Measurements from ENCODE around the gene HIVEP3.

DNA sequence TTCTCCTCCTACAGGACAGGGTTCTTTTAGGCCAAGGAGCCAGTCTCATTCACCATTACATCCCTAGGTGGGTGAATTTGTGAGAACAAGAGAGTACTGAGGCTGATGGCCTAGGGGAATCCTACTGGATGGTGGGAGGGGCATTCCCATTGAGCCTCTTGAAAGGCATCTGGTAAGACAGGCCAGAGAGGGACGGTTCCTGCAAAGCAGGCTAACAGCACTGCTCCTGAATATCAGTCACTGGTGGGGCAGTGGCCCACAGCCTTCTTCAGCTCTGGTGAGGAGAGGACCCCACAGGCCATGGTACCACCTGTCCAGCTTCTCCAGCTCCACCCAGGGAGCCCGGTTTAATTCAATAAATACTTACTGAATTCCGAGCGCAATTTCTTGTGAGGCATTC is 308.4 kb downstream of the HIVEP3 start:
- TF ChIP-seq CTCF (conservative IDR thresholded peaks at IDR 0.05) = no peak
- no peak for TF ChIP-seq EZH2 (IDR thresholded peaks at IDR 0.05; ENCODE audit: low read depth)
